ENCODE results near the gene NSRP1. TPM values are rescaled to one million over a fixed set of nuclear protein-coding genes. Genes with fewer than 3 reads are reported as not detected.

NSRP1 gene
- total and polyA plus RNA-seq, 2 of the 4 experiments (the other 2 are of a cell fraction): 3.4 to 14.2 TPM

- Histone ChIP-seq H4K5ac (ENCODE audit: low read depth, low read length) (no peak overlapping the region), H2BK15ac (ENCODE audit: low read depth, low read length) (no peak overlapping the region), H4K91ac (ENCODE audit: insufficient read depth, low read depth, low read length) (no peak overlapping the region), H3K18ac (ENCODE audit: low read depth, low read length) (no peak overlapping the region), H3K4me3 (ENCODE audit: insufficient read depth, low read depth, low read length) (no peak overlapping the region), H4K20me1 (ENCODE audit: insufficient read depth, low read length) (peaks cover 35% of the 10 kb centered on the region), H3K36me3 (ENCODE audit: control insufficient read depth, insufficient read depth, low read length) (peaks cover 4% of the 10 kb centered on the region; the same call in 1 of the 2 replicates), H2BK120ac (ENCODE audit: low read depth, low read length) (no peak overlapping the region), H3K4me2 (ENCODE audit: low read depth, low read length) (no peak overlapping the region), H3K9me1 (ENCODE audit: insufficient read depth, low read length) (no peaks in the 10 kb centered on the region; the same call in 1 of the 2 replicates), H3K14ac (replicated peaks; ENCODE audit: low read depth, low read length) (no peak overlapping the region), H3K9me3 (ENCODE audit: control insufficient read depth, insufficient read depth, low read length) (peaks cover 2% of the 10 kb centered on the region), H2AFZ (replicated peaks; ENCODE audit: low read length, poor library complexity) (no peak overlapping the region), H3K27ac (ENCODE audit: insufficient read depth, low read length) (no peak overlapping the region), H3K27me3 (ENCODE audit: control insufficient read depth, insufficient read depth, low read length) (no peaks in the 10 kb centered on the region), H2AK9ac (replicated peaks; ENCODE audit: low read depth, low read length, poor library complexity) (no peak overlapping the region), H4K8ac (ENCODE audit: low read depth in 2 of 2, low read length in 2 of 2) (no peak overlapping the region), H3K79me1 (ENCODE audit: low read depth in 1 of 2, low read length in 2 of 2) (peaks cover 16 to 34% of the 10 kb centered on the region in 2 experiments), H3K9ac (ENCODE audit: low read depth, low read length) (no peak overlapping the region), H2BK20ac (ENCODE audit: low read depth, low read length) (no peak overlapping the region), H2BK5ac (ENCODE audit: low read depth, low read length, poor library complexity, severe bottlenecking) (no peak overlapping the region), H3K4me1 (ENCODE audit: control insufficient read depth, insufficient read depth, low read length) (no peaks in the 10 kb centered on the region; the same call in 1 of the 2 replicates), H3K23ac (ENCODE audit: low read depth, low read length) (no peak overlapping the region), H2AK5ac (ENCODE audit: low read depth, low read length) (no peak overlapping the region), H3K4ac (ENCODE audit: low read depth, low read length) (no peak overlapping the region), H3K56ac (ENCODE audit: extremely low read depth, insufficient read depth, low read length) (no peak overlapping the region)
- no TSS peak for BruUV-seq (replicated peaks)
- dilution Hi-C loops (cut with HindIII; ENCODE audit: low sequenced_read_pairs, unreplicated experiment) (no loop called here), in situ Hi-C loops (cut with MboI; ENCODE audit: low sequenced_read_pairs) (no loop called here), intact Hi-C loops (cut with micrococcal nuclease) (no loop called here)
- ChIA-PET POLR2A (ENCODE audit: unreplicated experiment) (interaction anchor here (0.6 kb wide), 1 partner anchor 28 kb away, joined by 3 read pairs; no protein-coding TSS in a partner anchor), CTCF (interaction anchor here (0.6 kb wide), 1 partner anchor 48 kb away, joined by 5 read pairs; no protein-coding TSS in a partner anchor)
- ATAC-seq (ENCODE audit: low read depth) (no peak), DNase-seq (peak; percentile 8)
- TF ChIP-seq NFE2L2 (IDR thresholded peaks at IDR 0.05; ENCODE audit: low read depth, low read length) (no peak), CEBPB (IDR thresholded peaks at IDR 0.05; ENCODE audit: low read depth, low read length) (peak; percentile 63)
- no CpG with 5 or more reads among the region's 3 CpGs for WGBS, 2 experiments (ENCODE audit: extremely low coverage in 2 of 2, insufficient read length in 1 of 2)
Measured at GRCh38 chr17:30160419-30161172, 44.0 kb downstream of the NSRP1 start.

All from IMR-90 (cell line).